HEK293T (cell line): Measurements from ENCODE around the gene SHISA7.

Experiments
- BHLHE40 ChIP-seq: fragments of 450-650 bp; IDR thresholded peaks from 2 replicates; pipeline ENCODE4 v1.6.1; 2016; ENCODE audit warnings: mild to moderate bottlenecking, moderate library complexity, borderline replicate concordance
- ELF4 ChIP-seq: fragments of 450-650 bp; IDR thresholded peaks from 2 replicates; pipeline ENCODE4 v1.6.1; 2017; ENCODE audit warnings: antibody characterized with exemption
- FOXK2 ChIP-seq: fragments of 450-650 bp; IDR thresholded peaks from 2 replicates; pipeline ENCODE4 v1.6.1; 2016; ENCODE audit warnings: mild to moderate bottlenecking
- SP1 ChIP-seq: fragments of 450-650 bp; IDR thresholded peaks from 2 replicates; pipeline ENCODE4 v1.6.1; 2017
- TF ChIP-seq, protein P1 (sequence below): fragments of 450-650 bp; IDR thresholded peaks from 2 replicates; pipeline ENCODE4 v1.6.1; 2016

DNA sequence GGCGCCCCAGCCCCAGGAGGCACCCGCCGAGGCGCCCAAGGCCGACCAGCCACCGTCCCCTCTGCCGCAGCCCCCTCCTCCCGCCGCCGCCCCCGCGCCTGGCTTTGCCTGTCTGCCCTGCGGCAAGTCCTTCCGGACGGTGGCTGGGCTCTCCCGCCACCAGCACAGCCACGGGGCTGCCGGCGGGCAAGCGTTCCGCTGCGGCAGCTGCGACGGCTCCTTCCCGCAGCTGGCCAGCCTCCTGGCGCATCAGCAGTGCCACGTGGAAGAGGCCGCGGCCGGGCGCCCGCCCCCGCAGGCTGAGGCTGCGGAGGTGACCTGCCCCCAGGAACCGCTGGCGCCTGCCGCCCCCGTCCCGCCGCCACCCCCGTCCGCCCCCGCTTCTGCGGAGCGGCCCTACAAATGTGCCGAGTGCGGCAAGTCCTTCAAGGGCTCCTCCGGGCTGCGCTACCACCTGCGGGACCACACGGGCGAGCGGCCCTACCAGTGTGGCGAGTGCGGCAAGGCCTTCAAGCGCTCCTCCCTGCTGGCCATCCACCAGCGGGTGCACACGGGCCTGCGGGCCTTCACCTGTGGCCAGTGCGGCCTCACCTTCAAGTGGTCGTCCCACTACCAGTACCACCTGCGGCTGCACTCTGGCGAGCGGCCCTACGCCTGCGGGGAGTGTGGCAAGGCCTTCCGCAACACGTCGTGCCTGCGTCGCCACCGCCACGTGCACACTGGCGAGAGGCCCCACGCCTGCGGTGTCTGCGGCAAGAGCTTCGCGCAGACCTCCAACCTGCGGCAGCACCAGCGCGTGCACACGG is 39.3 kb upstream of the SHISA7 start:
- TF ChIP-seq FOXK2, result no peak
- no peak for TF ChIP-seq SP1
- no peak for TF ChIP-seq ELF4
- TF ChIP-seq, protein P1, sequence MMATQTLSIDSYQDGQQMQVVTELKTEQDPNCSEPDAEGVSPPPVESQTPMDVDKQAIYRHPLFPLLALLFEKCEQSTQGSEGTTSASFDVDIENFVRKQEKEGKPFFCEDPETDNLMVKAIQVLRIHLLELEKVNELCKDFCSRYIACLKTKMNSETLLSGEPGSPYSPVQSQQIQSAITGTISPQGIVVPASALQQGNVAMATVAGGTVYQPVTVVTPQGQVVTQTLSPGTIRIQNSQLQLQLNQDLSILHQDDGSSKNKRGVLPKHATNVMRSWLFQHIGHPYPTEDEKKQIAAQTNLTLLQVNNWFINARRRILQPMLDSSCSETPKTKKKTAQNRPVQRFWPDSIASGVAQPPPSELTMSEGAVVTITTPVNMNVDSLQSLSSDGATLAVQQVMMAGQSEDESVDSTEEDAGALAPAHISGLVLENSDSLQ, result no peak
- TF ChIP-seq BHLHE40, result no peak
